HG02981 (cell line): Measurements from ENCODE around the gene ARG1.

Experiments used
- ATAC-seq: cut with Tn5 transposase; IDR thresholded peaks from one replicate; pipeline ENCODE4 v1.9.1; 2021; ENCODE audit warnings: mild to moderate bottlenecking, moderate library complexity; ENCODE audit not compliant: unreplicated experiment

The ARG1 gene

DNA sequence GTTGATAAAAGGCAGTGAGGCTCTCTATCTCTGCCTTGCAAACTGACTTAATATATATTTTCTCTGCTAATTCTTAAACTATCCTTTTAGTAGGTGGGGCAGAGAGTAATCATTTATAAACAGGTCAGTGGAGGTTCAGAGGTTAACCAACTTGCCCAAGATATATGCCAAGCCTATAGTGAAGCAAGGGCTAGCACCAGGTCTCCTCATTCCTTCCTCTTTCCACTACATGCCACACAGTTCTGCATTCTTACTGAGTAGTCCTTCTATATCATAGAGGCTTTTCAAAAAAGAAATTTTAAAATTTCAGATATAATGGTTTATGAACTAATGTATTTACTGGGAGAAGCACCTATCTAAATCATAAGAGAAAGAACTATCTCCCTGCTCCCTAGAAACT, 8.5 kb downstream of the ARG1 start:
- no peak for ATAC-seq

DNA sequence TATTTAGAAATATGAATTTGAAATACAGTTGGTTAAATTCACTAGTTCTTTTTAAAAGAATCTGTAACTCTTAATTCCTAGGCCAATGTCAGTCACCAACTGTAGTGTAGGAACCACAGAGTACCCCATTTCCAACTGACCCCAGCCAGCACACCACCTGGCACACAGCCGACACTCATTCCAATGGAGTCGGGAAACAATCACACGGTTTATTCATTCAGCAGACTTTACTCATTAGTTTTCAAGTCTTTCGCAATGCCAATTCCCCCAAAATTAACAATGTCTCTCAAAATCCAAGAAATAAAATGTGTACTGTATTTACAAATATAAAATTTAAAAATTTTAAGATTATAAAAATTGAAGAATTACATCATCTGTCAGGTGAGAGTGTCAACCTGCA, 13.5 kb downstream of the ARG1 start:
- ATAC-seq: no peak

DNA sequence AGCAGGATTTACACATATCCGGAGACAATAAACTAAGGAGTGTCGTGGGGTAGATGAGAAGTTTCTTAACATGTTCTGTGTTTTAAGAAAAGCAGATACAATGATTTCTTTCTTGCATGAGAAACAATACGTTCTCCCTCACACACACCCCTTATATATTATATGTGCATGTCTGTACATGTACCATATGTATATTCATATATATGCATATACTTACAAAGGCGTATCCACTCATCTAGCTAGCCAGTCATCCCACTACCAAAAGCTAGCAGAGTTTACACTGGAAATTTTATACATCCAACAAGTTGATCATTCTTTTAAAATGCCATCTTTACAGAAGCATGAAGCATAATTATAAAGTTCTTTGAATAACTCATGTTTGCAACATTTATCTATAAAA, 14.9 kb downstream of the ARG1 start:
- no peak for ATAC-seq

DNA sequence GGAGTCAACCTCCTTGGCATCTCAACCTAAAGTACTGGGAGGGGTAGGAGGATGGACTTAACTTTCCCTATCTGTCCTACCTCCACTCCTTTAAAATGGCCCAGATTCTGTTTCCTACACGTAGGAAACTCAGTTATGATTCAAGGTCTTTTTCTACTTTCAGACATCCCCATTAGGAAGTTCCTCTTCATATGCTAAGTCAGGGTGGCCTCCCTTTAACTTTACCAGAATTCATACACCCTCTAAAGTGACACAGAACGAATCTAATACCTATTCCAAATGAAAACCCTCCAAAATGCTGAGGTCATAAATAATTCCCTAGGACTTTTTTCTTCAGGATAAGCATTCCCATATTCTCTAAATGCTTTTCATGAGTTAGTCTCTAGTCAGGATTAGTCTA, 15.6 kb downstream of the ARG1 start:
- no peak for ATAC-seq

DNA sequence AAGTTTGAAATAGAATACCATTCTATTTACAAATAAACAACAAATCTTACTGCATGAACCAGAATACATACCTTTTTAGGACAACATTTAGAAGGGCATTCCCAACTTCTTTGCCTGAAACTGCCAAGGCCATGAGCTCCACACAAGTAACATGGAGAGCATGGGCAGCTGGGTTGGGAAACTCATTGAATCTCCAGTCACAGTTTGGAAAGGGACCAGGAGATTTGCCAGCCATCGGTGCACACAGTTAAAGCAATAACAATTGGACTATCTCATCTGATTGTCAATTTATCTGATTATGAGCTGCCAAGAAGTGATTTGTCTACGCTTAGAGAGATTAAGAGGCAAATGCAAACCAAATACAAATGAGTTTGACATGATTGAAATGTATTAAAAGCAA, 19.9 kb downstream of the ARG1 start:
- no peak for ATAC-seq

DNA sequence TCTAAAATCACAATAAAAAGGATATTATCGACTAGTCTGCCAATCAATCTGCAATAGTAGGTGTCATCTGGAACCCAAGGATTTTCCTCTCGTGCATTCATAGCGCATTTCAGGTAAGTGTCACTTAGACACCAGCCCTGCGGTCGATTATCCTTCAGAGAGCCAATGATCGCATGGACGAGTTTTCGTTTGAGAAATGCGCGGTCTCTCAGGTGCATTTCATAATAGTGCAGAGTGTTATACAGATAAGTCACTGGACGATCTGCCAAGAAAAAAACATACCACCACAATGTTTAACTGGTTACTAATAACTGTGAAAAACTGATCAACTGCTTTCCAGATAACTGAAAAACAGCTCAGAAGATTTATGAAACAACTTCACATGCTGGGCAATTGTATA, 21.0 kb downstream of the ARG1 start:
- no peak for ATAC-seq

DNA sequence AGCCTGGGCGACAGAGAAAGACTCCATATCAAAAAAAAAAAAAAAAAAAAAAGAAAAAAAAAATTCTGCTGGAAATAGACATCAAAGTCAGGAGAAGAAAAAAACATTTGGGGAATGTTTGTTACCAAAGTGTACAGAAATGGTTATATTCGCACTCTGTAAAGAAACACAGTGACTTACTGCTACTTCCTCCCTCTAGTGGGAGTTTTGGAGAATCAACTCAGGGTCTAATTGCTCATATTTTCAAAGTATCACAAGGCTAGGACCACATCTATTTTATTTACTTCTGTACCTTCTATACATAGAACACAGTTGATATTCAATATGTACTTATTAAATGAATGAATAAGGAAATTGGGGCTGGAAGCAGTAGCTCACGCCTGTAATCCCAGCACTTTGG, 24.4 kb downstream of the ARG1 start:
- no peak for ATAC-seq

DNA sequence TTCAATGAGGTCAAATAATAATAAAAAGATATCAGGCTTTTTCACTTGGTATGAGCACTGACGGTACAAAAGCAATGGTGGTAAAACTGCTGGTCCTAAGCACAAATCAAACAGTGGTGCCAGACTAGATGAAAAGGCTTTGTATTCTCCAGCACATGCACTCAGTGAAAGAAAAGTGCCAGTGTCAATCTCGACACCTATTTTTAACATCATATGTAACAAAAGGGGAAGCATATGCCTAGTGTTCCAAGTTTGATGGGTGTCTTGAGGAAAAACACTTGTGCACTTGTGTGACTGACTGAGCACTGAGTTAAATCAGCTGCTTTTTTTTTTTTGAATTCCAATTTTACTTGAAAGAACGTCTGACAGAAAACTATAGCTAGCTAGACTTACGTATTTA, 27.7 kb downstream of the ARG1 start:
- ATAC-seq: no peak

DNA sequence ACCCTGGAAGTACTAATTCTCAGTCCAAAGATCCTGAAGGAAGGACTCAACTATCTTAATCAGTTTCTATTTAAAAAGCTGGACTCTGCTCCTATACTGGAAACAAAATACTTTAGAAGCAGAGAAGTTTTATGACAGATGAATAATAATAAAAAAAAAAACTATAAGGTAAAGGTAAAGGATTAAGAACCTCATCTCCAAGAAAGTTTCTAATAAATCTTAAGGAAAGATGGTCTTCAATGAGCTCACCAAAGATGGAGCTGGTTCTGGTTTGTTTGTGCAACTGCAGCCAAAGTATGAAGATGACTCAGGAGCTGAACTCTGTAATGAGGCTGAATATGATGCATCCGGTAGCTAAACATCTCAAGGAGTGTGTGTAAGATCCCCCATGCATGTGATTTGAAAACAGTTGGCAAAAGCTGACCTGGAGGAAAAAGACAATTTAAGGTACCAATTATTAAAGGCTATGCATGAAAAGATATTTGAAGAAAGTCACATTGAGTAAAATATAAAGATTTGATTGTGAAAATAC, 29.8 kb downstream of the ARG1 start:
- no peak for ATAC-seq

DNA sequence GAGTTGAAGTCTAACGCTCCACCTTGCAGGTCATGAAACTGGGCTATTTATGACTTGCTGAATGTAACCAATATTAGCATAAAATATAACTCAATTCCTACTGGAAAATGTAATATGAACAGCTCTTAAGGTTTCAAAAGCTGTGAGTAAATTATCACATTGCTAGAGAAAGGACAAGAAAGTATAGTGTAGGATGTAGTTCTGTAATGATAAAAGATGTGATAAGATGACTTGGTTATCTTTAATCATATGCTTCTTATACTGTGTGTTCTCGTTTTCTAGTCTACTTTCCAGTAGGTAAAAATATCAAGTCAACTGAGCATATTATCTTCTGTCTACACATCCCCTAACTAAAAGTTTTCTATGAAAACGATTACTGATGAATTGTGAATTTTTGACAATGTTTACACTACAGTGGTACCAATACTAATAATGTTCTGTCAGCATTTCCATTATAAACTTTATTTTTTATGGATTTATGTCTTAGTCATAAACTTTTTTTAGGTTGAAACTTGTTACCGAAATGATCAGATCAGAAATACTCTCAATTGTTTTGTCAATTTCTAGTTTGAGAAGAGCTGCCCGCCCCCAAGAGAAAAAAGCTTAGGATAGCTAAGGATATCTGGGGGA, 40.4 kb downstream of the ARG1 start:
- no peak for ATAC-seq

DNA sequence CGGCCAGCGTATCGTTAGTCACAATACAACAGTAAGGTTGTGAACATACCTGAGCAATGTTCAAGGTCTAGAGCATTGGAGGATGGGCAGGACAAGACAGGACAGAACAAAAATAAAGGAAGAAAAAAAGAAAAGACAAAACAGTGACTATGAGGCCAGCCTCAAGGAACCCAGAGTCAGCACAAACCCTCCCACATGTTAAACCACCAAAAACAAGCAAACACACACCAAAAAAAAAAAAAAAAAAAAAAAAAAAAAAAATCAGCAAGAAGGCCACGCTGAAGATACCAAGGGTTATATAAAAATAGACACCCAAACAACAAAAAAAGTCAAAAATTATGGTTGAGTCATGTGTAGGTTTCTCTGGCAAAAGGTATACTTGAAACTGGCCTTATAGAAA, 42.2 kb downstream of the ARG1 start:
- no peak for ATAC-seq

DNA sequence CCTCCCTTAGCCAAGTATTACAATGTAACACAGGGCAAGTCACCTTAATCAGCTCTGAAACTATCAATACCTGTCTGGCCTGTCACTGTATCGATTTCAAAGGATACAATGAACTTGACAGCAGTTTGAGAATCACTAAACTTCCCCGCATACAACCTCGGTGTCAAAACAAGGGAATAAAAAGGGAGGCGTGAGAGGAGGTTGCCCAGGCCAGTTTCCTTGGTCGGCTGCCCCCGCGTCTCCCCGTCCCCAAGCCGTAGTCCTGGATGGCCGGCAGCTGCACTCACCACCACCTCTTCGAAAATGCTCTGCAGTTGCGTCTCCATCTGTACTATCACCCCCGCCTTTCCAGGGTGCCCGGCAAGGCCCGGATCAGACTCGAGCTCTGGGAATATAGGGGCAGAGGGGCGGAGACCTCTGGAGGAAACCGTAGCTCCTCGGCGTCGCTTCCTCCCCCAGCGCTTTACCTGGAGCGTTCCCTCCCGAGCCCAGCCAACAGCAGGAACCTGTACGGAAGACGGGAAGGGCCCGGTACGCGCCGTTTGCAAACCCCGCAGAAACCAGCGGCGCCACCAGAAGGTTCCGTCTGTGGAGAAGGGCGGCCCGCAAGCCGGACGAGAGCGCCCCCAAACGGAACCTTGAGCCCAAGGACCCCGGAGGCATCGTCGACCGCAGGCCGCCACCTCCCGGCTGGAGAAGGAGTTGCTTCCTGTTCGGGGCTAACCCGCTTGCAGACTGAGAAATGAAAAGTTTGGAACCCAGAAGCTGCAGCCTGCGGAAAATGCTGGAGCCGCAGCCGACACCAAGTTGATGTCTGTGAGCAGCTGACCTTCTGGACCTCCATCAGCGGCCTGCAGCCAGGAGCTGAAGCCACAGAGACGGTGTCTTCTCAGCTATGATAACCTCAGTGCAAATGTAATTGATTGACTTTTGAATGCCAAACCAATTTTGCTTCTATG, 55.0 kb downstream of the ARG1 start, which contains the start of gene MED23:
Gene MED23 (minus strand): TSS at position 519 of the 959 bp plus-strand sequence. CDS start 193 bp downstream, at position 326.
- peak; percentile 96 for ATAC-seq

DNA sequence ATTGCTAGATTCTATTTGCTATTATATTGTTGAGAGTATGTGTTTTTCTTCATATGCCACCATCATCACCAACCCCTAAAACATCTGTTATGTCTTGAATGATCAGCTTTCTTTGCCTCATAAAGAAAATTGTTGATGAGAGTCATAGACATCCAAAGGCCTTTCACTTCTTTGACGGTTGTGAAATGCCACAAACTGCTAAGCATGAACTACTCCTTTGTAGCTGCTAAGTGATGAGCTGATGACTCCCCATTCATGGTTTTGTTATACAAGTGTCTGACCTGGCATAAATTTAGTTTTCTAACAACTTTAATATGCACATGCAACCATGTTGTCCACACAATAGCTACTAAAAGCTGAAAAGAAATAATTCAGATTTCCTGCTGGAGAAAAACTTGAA, 55.7 kb downstream of the ARG1 start:
- no peak for ATAC-seq

DNA sequence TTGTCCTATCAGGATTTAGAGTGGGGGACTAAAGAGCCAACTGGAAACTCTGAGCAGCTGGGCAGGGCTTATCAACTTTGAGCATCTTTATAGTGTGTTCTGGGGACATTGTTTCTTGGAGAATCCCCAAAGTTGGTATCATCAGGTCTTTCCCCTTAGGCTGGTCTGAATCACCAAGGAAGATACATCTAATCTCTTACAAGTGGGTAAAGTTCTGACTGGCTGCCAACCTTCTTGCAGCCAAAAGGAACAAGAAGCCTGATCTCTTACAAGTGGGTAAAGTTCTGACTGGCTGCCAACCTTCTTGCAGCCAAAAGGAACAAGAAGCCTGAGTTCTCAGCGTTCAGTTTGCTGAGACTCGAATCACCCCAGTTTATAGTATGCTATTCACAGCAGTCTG, 56.6 kb downstream of the ARG1 start:
- ATAC-seq: no peak

DNA sequence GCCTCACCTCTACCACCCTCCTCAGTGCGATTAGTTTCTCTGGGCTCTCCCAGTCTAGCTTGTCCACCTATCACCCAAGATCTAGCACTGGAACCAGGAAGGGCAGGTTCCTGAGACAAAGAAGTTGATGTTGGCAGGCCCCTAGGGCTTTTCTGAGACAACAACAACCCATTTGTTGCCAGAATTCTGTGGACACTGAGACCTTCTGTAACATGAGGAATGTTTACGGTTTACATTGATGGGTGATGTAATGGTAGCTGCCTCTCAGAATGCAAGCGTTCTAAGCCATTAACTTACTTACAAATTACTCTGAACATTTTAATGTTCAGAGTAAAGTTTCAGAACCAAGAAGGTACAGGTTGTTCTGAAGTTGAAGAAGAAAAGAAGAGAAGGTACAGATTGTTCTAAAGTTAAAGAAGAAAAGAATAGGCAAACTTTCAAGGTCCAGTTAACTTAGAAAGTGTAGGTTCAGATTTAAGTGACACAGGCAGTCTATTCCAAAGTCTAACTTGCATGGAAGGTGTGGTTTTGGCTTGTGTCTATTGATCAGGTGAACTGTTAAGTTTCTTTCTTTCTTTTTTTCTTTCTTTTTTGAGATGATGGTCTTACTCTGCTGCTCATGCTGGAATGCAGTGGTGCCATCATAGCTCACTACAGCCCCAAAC, 58.7 kb downstream of the ARG1 start:
- no peak for ATAC-seq
